HepG2 (cell line): ENCODE data around the gene SRSF4.

Experiments used
- GABPA ChIP-seq, 2 experiments: IDR thresholded peaks; 2 replicates each; pipeline ENCODE4 v1.6.1; 2011 to 2016; ENCODE audit warnings: low read depth in 2 of 2, low read length in 1 of 2, missing biosample characterization in 1 of 2, missing genetic modification characterization in 1 of 2
- HNRNPUL1 ChIP-seq: fragments of 200-400 bp; formaldehyde crosslinking; IDR thresholded peaks from 2 replicates; pipeline ENCODE4 v1.6.1; 2017; ENCODE audit warnings: low read depth, mild to moderate bottlenecking, low read length, moderate library complexity
- JARID2 ChIP-seq: sonication (generic); formaldehyde crosslinking; IDR thresholded peaks from 2 replicates; pipeline ENCODE4 v1.8.1; 2023; ENCODE audit warnings: missing genetic modification reagents, inconsistent platforms; ENCODE audit not compliant: insufficient replicate concordance
- MAFK ChIP-seq, 2 experiments: IDR thresholded peaks in 1 of 2; conservative IDR thresholded peaks in 1 of 2; 2 replicates each; pipeline ENCODE4 v1.6.1; 2011; ENCODE audit warnings: improper control_type of control experiment in 2 of 2, low read length in 2 of 2
- NR2F2 ChIP-seq: IDR thresholded peaks from 2 replicates; pipeline ENCODE4 v1.6.1; 2012; ENCODE audit warnings: low read depth, inconsistent platforms, borderline replicate concordance
- POLR2AphosphoS5 ChIP-seq: IDR thresholded peaks from 2 replicates; pipeline ENCODE4 v1.6.1; 2012; ENCODE audit warnings: low read depth, low read length
- RFX5 ChIP-seq: IDR thresholded peaks from 2 replicates; pipeline ENCODE4 v1.6.1; 2011; ENCODE audit warnings: low read depth, low read length, improper control_type of control experiment
- RFXAP ChIP-seq: sonication (generic); formaldehyde crosslinking; IDR thresholded peaks from 2 replicates; pipeline ENCODE4 v1.4.0; 2020; ENCODE audit warnings: missing genetic modification reagents, borderline replicate concordance
- SATB2 ChIP-seq: sonication (generic); formaldehyde crosslinking; IDR thresholded peaks from 2 replicates; pipeline ENCODE4 v1.5.0; 2020; ENCODE audit warnings: missing genetic modification reagents
- SETDB1 ChIP-seq: sonication (generic); formaldehyde crosslinking; IDR thresholded peaks from 2 replicates; pipeline ENCODE4 v1.5.1; 2020; ENCODE audit warnings: missing genetic modification reagents, mild to moderate bottlenecking, borderline replicate concordance
- TSC22D2 ChIP-seq: sonication (generic); formaldehyde crosslinking; IDR thresholded peaks from 2 replicates; pipeline ENCODE4 v1.5.1; 2020; ENCODE audit warnings: missing genetic modification reagents, mild to moderate bottlenecking, borderline replicate concordance
- ZBTB14 ChIP-seq: sonication (generic); formaldehyde crosslinking; IDR thresholded peaks from 2 replicates; pipeline ENCODE4 v1.4.0; 2020; ENCODE audit warnings: missing genetic modification reagents
- TF ChIP-seq, protein P1 (sequence below): sonication (generic); formaldehyde crosslinking; IDR thresholded peaks from 2 replicates; pipeline ENCODE4 v1.5.0; 2020; ENCODE audit warnings: mild to moderate bottlenecking, missing genetic modification reagents, moderate library complexity

- TF ChIP-seq HNRNPUL1 (no peak), TSC22D2 (CRISPR knock-in tag) (no peak), POLR2AphosphoS5 (no peak), RFX5 (no peak), JARID2 (no peak), SETDB1 (no peak), RFXAP (CRISPR knock-in tag) (no peak), MAFK (conservative IDR thresholded peaks at IDR 0.05 in 1 of 2, IDR thresholded peaks at IDR 0.05 in 1 of 2; ENCODE audit: low read length in 2 of 2) (no peak), ZBTB14 (CRISPR knock-in tag) (no peak), NR2F2 (no peak), SATB2 (CRISPR knock-in tag) (no peak), GABPA (IDR thresholded peaks at IDR 0.05; ENCODE audit: low read depth, low read length) (no peak), GABPA (CRISPR knock-in tag; IDR thresholded peaks at IDR 0.05; ENCODE audit: low read depth) (no peak)
- TF ChIP-seq, protein P1, sequence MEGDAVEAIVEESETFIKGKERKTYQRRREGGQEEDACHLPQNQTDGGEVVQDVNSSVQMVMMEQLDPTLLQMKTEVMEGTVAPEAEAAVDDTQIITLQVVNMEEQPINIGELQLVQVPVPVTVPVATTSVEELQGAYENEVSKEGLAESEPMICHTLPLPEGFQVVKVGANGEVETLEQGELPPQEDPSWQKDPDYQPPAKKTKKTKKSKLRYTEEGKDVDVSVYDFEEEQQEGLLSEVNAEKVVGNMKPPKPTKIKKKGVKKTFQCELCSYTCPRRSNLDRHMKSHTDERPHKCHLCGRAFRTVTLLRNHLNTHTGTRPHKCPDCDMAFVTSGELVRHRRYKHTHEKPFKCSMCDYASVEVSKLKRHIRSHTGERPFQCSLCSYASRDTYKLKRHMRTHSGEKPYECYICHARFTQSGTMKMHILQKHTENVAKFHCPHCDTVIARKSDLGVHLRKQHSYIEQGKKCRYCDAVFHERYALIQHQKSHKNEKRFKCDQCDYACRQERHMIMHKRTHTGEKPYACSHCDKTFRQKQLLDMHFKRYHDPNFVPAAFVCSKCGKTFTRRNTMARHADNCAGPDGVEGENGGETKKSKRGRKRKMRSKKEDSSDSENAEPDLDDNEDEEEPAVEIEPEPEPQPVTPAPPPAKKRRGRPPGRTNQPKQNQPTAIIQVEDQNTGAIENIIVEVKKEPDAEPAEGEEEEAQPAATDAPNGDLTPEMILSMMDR (CRISPR knock-in tag): no peak
Observed at GRCh38 chr1:29171089-29171488, 10.6 kb downstream of the SRSF4 start.
